NCI-H460 (cell line): Measurements from ENCODE around the gene WNT7A. TPM values are rescaled to one million over a fixed set of nuclear protein-coding genes. Genes with fewer than 3 reads are reported as not detected.

ENCODE experiments used
- DNase-seq: peaks from one replicate; pipeline ENCODE4 v3.0.0-alpha.2; 2016; ENCODE audit warnings: low read depth; ENCODE audit errors: extremely low read depth
- total RNA-seq: library from RNA; depleted of rRNA; stranded (reverse); fragments of >200 nt; shearing (Covaris generic); gene quantifications from 2 replicates; pipeline ENCODE4 v1.2.3, GENCODE V29; 2014; rRNA removed

Gene WNT7A
- total RNA-seq, 1 experiment from 2014 or later: not detected

DNA sequence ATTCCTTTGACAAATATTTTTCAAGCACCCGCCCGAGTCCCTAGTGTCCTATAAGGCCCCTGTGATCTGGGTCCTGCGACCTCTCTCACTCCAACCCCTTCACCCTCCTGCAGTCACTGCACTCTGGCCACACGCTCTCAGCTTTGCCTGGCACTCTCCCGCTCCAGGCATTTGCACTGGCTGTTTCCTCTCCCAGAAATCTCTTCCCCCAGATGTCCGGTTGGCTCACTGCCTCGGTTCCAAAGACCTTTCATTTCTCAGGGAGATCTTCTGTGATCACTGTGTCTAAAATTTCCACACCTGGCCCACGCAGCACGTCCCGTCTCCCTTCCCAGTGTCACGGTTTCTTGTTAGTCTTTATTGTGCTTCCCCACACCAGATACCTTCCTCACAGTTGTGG lies 97.4 kb downstream of the WNT7A start:
- no peak for DNase-seq

DNA sequence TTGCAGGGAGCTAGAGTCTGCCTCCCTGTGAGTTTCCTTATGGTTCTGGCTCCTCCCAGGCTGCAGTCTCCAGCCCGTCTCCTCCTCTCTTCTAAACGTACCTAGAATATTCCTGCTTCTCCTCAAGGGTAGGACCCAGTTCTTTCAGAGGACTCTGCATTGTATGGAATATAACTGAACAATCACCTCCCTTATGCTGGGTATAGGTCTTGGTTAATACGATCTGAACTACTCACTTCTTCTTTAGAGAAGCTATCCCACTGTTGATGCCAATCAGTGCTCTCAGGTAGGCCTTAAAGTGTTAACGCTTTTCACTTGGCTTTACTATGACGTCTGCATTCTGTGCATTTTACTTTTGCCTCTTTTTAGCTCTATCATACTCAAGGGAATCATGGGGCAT lies 98.5 kb downstream of the WNT7A start:
- DNase-seq: no peak

DNA sequence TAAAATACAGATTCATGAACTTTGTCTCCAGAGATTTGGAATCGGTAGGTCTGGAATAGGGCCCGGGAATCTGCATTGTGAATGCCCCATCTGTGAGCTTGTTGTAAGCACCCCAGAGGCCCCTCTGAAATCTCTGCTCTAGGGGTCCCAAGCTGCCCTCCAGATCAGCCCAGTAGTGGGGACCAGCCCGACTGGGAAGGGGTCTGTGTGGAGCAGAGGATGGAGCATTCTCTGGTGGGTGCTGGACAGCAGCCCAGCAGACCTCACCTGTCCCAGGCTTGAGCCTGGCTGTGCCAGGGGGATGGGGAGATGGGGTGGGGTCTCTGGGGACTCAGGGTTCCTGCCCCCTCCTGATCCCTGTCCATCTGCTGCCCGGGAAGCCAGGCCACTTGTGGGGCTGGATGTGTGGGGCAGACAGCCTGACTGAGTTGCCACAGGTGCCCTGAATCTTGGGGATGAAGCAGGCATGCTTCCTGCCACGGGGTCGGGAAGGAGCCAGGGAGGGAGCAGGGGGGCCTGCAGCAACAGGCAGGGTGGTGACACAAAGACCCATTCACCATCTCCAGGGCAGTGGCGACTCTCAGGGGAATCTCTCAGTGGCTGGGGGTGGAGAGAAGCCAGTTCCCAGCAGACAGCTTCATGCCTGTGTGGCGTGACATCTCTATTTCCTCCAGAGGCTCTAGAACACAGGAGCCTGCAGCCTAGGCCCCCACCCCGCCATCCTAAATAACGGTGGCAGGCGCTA lies 99.3 kb downstream of the WNT7A start:
- DNase-seq: no peak

DNA sequence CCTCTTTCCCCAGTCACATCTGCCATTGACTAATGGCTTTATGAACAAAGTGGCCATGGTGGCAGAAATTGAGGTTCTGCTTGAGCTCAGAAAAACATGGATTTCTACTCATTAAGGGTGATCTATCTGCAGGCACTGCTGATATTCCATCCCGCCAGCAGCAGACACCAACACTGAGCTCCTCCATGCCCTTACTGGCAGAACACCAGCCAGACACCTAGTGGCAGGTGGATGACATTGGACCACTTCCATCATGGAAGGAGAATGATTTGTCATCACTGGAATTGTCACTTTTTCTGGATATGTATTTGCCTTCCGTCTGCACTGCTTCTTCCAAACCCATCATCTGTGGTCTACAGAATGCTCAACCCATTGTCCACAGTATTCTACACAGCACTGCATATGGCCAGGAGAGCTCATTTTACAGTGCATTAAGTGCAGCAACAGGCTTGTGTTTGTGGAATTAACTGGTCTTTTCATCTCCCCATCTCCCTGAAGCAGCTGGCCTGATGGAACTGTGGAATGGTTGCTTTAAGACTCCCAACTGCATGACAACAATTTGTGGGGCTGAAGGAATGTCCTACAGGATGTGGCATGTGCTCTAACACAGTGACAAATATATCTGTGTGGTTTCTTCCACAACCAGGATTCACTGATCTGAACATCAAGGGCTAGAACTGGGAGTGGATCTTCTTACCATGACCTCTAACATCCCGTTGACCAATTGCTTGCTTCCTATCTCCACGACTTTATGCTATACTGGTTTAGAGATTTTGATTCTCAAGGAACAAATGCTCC lies 103.4 kb downstream of the WNT7A start:
- no peak for DNase-seq

DNA sequence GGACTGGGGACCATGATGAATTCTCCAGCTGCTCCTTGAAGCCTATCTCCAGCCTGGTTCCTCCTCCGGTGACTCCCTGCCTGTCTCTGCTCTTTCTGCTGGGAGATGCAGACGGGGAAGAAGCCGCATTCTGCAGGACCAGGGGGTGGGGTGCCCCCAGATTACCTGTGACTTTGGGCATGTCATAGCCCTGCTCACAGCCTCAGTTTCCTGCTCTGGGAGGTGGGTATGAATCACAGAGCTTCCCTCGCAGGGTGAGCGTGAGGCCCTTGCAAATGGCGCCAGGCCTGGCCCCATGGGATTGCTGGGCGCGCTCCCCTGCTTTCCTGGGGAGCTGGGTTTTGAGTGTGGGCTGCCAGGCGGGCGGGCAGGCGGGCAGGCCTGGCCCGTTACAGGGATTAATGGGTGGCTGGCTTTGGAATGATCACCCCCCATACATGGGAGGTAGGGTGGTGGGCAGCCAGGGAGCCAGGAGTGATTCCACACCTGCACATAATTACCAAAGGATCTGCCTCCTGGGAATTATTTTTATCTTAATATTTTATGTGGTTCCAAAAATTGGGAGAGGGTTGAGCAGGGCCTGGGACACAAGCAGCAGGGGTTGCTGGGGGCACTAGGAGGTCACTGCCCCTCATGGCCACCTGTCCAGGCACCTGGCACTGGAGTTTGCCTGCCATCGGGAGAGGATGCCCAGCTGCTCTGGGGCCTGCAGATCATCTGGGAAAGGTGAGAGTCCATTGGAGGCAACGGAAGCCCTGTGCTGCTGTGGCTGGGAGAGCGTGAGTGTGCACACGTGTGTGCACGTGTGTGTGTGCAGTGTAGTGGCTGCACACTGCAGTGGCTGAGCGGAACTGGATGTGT lies 106.8 kb downstream of the WNT7A start:
- no peak for DNase-seq

DNA sequence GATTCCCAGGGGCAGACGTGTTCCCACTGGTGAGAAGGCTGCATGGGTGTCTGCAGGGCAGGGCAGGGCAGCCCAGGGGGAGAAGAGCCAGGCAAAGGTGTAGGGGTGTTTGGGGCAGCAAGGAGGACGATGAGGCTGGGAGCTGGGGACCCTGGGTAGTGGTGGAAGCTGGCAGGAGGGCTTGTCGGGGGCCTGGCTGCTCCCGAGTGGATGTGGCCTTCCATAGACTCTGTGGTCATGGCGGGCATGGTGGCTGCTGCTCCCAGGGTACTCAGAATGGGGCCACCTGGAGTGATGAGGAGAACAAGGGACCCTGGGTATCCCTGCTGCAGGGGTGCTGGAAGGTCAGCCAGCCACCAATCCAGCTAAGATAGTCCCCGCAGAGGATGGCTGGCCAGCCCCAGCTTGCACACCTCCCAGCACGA lies 107.5 kb downstream of the WNT7A start:
- DNase-seq: no peak

DNA sequence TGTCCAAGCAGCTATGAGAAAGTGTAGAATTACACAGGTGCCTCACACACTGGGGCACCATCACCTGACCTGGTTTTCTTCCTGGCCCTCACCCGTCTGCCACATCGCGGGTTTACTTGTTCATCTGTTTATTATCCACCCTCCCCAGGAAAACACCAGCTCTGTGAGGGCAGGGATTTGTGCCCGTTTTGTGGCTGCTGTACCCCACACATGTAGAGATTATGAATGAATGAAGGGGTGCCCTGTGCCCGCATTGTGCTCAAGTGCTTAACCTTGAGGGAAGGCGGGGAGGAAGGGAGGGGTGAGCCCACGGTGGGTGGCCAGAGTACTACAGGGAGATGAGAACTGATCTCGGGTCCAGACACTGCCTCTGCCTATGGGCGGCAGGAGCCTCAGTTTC lies 108.4 kb downstream of the WNT7A start:
- no peak for DNase-seq

DNA sequence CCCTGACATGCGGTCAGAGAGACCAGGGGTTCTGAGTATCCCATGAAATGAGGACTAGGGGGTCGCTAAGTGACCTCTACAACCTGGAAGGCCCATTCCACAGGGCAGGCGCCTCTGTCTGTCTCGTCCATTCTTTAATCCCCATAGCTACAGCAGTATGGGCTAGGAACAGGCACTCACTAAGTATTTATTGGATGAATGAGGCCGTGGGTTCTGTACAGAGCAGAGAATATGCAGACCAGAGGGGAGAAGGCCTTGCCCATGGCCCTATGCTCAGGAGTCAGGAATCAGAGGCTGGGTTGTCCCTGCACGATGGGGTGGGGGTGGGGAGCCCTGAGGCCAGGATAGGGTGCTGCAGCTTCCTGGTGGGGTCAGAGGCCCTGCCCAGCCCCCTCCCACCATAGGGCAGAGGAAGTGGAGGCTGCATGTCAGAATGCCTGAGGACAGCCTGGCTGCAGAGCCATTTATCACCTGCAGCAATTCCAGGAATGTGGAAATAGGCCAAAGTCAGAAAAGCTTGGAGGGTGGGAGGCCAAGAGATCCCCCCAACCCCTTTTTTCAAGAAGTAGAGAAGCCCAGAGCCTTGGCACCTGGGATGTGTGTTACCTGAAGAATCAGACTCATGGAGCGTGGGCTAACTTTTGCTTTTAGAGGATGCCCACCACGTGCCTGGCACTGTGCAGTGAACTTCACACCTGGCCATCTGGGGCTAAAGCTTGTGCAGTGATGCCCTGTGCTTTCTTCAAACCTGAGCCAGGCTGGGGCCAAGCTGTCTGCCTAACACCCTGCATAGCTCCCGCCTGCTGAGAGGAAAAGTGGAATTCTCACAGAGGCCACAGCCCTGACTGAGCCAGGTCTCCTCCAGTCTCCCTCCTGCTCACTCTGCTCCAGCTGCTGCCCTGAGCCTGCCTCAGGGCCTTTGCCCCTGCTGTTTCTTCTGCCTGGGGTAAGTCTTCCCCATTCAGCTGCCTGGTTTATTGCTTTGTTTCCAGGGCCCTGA lies 109.4 kb downstream of the WNT7A start:
- no peak for DNase-seq

DNA sequence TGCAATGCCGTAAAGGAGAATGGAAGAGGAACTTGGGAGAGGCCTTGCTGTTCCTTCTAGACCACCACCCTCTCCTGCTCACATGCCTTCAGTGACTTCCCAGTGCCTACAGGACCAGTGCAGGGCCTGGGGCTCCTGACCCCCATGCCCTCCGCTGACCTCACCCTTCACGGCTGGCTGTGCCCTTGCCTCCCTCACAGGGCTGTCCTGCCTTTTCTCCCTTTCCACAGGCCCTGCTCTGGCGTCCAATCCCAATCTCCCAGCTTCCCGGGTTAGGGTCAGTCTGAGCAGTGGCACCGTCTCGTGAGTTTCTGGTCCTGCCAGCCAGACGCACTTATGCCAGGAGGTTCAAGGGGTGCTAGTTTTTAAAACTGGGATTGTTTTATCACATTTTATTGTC lies 110.4 kb downstream of the WNT7A start:
- DNase-seq: no peak

DNA sequence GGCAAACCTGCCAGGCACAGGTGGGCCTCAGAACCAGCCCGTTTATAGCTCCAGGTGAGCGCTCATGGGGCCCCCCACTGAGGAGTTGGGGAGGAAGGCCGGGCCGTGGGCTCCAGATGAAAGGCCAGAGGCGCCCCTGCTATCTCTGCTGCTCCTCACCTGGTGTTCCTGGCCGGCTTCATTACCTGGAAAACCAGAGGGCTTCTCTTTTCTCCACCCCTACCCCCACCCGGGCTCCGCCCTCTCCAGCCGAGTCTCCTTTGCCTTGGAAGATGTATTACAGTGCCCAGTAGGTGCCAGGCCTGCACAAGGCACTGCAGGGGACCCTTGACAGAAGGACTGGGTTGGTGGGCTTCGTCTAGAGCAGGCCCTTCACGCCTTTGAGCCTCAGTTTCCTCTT lies 111.4 kb downstream of the WNT7A start:
- DNase-seq: no peak

DNA sequence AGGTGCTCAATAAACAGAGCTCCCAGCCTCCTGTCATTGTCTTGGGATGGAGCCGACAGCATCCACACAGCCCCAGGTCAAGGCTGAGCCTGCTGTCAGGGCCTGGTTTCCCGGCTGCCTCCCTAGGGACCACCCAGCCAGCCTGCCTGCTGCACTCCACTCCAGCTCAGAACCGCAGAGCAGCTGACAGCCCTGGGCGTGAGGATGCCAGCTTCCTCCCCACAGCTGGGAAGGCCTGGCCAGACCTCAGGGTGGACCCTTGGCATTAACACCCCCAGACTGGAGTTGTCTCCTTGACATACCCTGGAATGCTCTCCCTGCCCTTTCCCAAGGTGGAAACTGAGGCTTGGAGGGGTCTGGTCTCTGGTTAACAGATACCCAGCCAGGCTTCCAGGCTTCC lies 112.0 kb downstream of the WNT7A start:
- DNase-seq: no peak

DNA sequence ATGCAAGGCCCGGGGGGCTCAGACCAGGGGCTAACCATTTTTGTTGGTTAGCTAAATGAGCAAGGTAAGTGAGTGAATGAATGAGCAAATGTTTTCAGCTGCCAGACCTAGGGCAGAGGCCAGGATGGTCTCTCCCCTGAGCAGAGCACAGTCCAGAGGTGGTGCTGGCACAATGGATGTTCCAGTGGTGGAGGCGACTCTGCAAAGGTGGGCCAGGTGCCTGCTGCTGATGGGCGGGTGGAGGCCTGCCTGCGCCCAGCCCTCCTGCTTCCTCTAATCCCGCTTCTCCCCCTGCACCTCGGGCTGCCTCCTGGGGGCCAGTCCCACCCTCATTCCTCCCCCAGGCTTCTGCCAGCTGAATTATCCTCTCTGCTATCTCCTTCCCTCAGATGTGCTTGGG lies 112.8 kb downstream of the WNT7A start:
- DNase-seq: no peak

Other genes with a start within 250 kb of the WNT7A start
- 28.3 and 32.5 TPM in 2 replicates for gene CHCHD4, start 244.8 kb upstream of the WNT7A start, total RNA-seq
- gene TMEM43, start 245.0 kb upstream of the WNT7A start, total RNA-seq: 42.8 and 53.4 TPM in 2 replicates